A549 (cell line): ENCODE data around the gene OR8B8. TPM values are rescaled to one million over a fixed set of nuclear protein-coding genes. Genes with fewer than 3 reads are reported as not detected.
"Not testable (repeated sequence)": the region's sequence is repeated elsewhere in the genome, so short reads cannot be mapped to it uniquely, and the experiment has no call there.

ENCODE experiments used
- ATAC-seq, 2 experiments: fragments of 200-7000 bp in 1 of 2; fragments of >200 bp in 1 of 2; cut with Nextera tagmentation in 1 of 2; cut with Tn5 transposase in 1 of 2; 3 replicates each; pipeline versions ENCODE4 v1.8.0 to v1.9.1; 2018 to 2020; ENCODE audit warnings: mild to moderate bottlenecking in 1 of 2, moderate library complexity in 1 of 2
- CTCF ChIA-PET: fragments of 300-600 bp; sonication (Branson Sonifier 250); formaldehyde crosslinking; extraction: SDS; loops from one replicate; lab custom pipeline; 2021; ENCODE audit warnings: antibody characterized with exemption, inconsistent platforms; lab: Yijun Ruan, JAX
- POLR2A ChIA-PET: fragments of 350-600 bp; formaldehyde crosslinking; extraction: SDS; loops from one replicate; lab custom pipeline; 2021; ENCODE audit warnings: antibody characterized with exemption, inconsistent platforms; lab: Yijun Ruan, JAX
- DNase-seq, 2 experiments: peaks; one replicate each; pipeline versions ENCODE4 v3.0.0 to v3.0.0-alpha.2; 2011 to 2016; ENCODE audit warnings: low read depth in 1 of 2, low spot score in 1 of 2
- FAIRE-seq: peaks from 2 replicates; lab custom pipeline; 2011; peaks lifted over from hg19 to GRCh38; lab: Jason Lieb, UNC
- H3K27ac ChIP-seq, 2 experiments: fragments of >200 bp; sonication (Bioruptor Twin); formaldehyde crosslinking; 3 replicates each; pipeline ENCODE4 v1.5.1; 2016 to 2017
- H3K4me1 ChIP-seq: fragments of >200 bp; sonication (Bioruptor Twin); formaldehyde crosslinking; 3 replicates; pipeline ENCODE4 v1.6.1; 2016
- H3K4me2 ChIP-seq: fragments of >200 bp; sonication (Bioruptor Twin); formaldehyde crosslinking; 3 replicates; pipeline ENCODE4 v1.6.1; 2016
- H3K4me3 ChIP-seq: fragments of >200 bp; sonication (Bioruptor Twin); formaldehyde crosslinking; 3 replicates; pipeline ENCODE4 v1.5.1; 2016
- H3K9me3 ChIP-seq: fragments of >200 bp; sonication (Bioruptor Twin); formaldehyde crosslinking; 3 replicates; pipeline ENCODE4 v1.6.1; 2016
- ATOH8 ChIP-seq: fragments of 250-450 bp; sonication (Bioruptor Pico); IDR thresholded peaks from 2 replicates; pipeline ENCODE4 v1.5.0; 2020; ENCODE audit warnings: low read depth, mild to moderate bottlenecking, moderate library complexity
- CBX2 ChIP-seq: fragments of 200-600 bp; sonication (generic); IDR thresholded peaks from 2 replicates; pipeline ENCODE4 v1.6.1; 2016; ENCODE audit warnings: low read depth, mild to moderate bottlenecking, borderline replicate concordance
- CBX8 ChIP-seq: fragments of 200-600 bp; sonication (generic); IDR thresholded peaks from 2 replicates; pipeline ENCODE4 v1.6.1; 2016
- ELK1 ChIP-seq: fragments of 150-350 bp; IDR thresholded peaks from 2 replicates; pipeline ENCODE4 v1.6.1; 2014; ENCODE audit warnings: low read depth, mild to moderate bottlenecking, low read length
- FOSL2 ChIP-seq, 2 experiments: fragments of 450-650 bp in 1 of 2; fragments of >200 bp in 1 of 2; sonication (Bioruptor Twin) in 1 of 2; formaldehyde crosslinking; IDR thresholded peaks; 2 replicates each; pipeline versions ENCODE4 v1.5.0 to v1.6.1; 2016 to 2020; ENCODE audit warnings: mild to moderate bottlenecking in 1 of 2, moderate library complexity in 1 of 2
- HEYL ChIP-seq: fragments of 250-450 bp; sonication (Bioruptor Pico); IDR thresholded peaks from 2 replicates; pipeline ENCODE4 v1.8.0; 2021; ENCODE audit warnings: mild to moderate bottlenecking, moderate library complexity
- HOXB13 ChIP-seq: fragments of 250-450 bp; sonication (Bioruptor Pico); IDR thresholded peaks from 2 replicates; pipeline ENCODE4 v1.5.0; 2020; ENCODE audit warnings: low read depth, mild to moderate bottlenecking, moderate library complexity
- JUN ChIP-seq, 2 experiments: fragments of >200 bp; sonication (Bioruptor Twin); formaldehyde crosslinking; IDR thresholded peaks; 2 replicates in 1 of 2; 3 replicates in 1 of 2; pipeline ENCODE4 v1.6.1; 2016 to 2017
- KDM5A ChIP-seq: fragments of 200-600 bp; sonication (generic); IDR thresholded peaks from 2 replicates; pipeline ENCODE4 v1.6.1; 2016; ENCODE audit warnings: antibody characterized with exemption, mild to moderate bottlenecking
- MYC ChIP-seq: IDR thresholded peaks from 2 replicates; pipeline ENCODE4 v1.6.1; 2012; ENCODE audit warnings: mild to moderate bottlenecking, inconsistent platforms, low read length, improper control_type of control experiment, borderline replicate concordance
- NFE2L2 ChIP-seq: fragments of 150-350 bp; conservative IDR thresholded peaks from 2 replicates; pipeline ENCODE4 v1.6.1; 2014; ENCODE audit warnings: low read length
- NR3C1 ChIP-seq: fragments of >200 bp; sonication (Bioruptor Twin); formaldehyde crosslinking; IDR thresholded peaks from 3 replicates; pipeline ENCODE4 v1.6.1; 2017
- PHF8 ChIP-seq: fragments of 200-600 bp; sonication (generic); IDR thresholded peaks from 2 replicates; pipeline ENCODE4 v1.6.1; 2016; ENCODE audit warnings: low read depth, mild to moderate bottlenecking, antibody characterized with exemption, moderate library complexity, borderline replicate concordance
- POLR2A ChIP-seq: IDR thresholded peaks from 2 replicates; pipeline ENCODE4 v1.6.1; 2012; ENCODE audit warnings: mild to moderate bottlenecking, low read length
- POLR2AphosphoS2 ChIP-seq: conservative IDR thresholded peaks from 2 replicates; pipeline ENCODE4 v1.6.1; 2012; ENCODE audit warnings: low read length, improper control_type of control experiment, inconsistent platforms
- RAD21 ChIP-seq, 2 experiments: fragments of >200 bp in 1 of 2; sonication (Bioruptor Twin) in 1 of 2; formaldehyde crosslinking in 1 of 2; IDR thresholded peaks in 1 of 2; conservative IDR thresholded peaks in 1 of 2; 2 replicates in 1 of 2; 3 replicates in 1 of 2; pipeline ENCODE4 v1.6.1; 2012 to 2018; ENCODE audit warnings: inconsistent platforms in 1 of 2
- SMC3 ChIP-seq: fragments of >200 bp; sonication (Bioruptor Twin); formaldehyde crosslinking; IDR thresholded peaks from 3 replicates; pipeline ENCODE4 v1.6.1; 2018; ENCODE audit warnings: inconsistent platforms
- SREBF2 ChIP-seq: fragments of 450-650 bp; IDR thresholded peaks from 2 replicates; pipeline ENCODE4 v1.6.1; 2014; ENCODE audit warnings: mild to moderate bottlenecking, moderate library complexity
- ZC3H11A ChIP-seq: fragments of 450-650 bp; IDR thresholded peaks from 2 replicates; pipeline ENCODE4 v1.6.1; 2014; ENCODE audit warnings: antibody characterized with exemption, mild to moderate bottlenecking
- ZFP36 ChIP-seq: fragments of 450-650 bp; IDR thresholded peaks from 2 replicates; pipeline ENCODE4 v1.6.1; 2014; ENCODE audit warnings: borderline replicate concordance; ENCODE audit not compliant: partially characterized antibody
- ZSCAN20 ChIP-seq: fragments of 250-450 bp; sonication (Bioruptor Pico); IDR thresholded peaks from 2 replicates; pipeline ENCODE4 v1.8.0; 2022; ENCODE audit warnings: mild to moderate bottlenecking, moderate library complexity
- WGBS: methylation state at CpG from one replicate; pipeline ENCODE4 v1.1.6; 2017; ENCODE audit errors: missing lambda C conversion rate; 5-methylcytosine and 5-hydroxymethylcytosine counted together
- polyA plus RNA-seq, 4 experiments: library from polyadenylated mRNA; depleted of rRNA in 3 of 4; stranded (reverse); fragments of >200 nt; fragmentation: RNase III in 1 of 4; extraction: RNeasy Plus Mini Kit Qiagen cat#74134 plus additional on column Dnase treatment in 1 of 4; gene quantifications; 2 replicates in 3 of 4; 3 replicates in 1 of 4; pipeline ENCODE4 v1.2.3, GENCODE V29; 2011 to 2017
- TF ChIP-seq, protein P1 (sequence below): fragments of >200 bp; sonication (Bioruptor Twin); formaldehyde crosslinking; IDR thresholded peaks from 3 replicates; pipeline ENCODE4 v1.5.1; 2016

The OR8B8 gene
- polyA plus RNA-seq, 2 of the 4 experiments (the other 2 are of a cell fraction) = not detected

- TF ChIP-seq ELK1 = no peak
- TF ChIP-seq, all 56 proteins: peak for 0
Measured at GRCh38 chr11:124405581-124405980, 39.9 kb downstream of the OR8B8 start (continued).

- ATAC-seq, DNase-seq, H3K4me1 ChIP-seq, H3K4me2 ChIP-seq, FAIRE-seq, H3K9me3 ChIP-seq, H3K27ac ChIP-seq, POLR2A ChIA-PET, H3K4me3 ChIP-seq: not testable (repeated sequence)
- 90% methylated on average over 7 of the region's 27 CpGs for WGBS
- CTCF ChIA-PET = interaction anchor here (0.7 to 1.9 kb wide), 4 partner anchors 38 to 217 kb away, joined by 3 to 4 read pairs (median 4); no protein-coding TSS in a partner anchor
Measured at GRCh38 chr11:124403186-124403585, 42.3 kb downstream of the OR8B8 start.

DNA sequence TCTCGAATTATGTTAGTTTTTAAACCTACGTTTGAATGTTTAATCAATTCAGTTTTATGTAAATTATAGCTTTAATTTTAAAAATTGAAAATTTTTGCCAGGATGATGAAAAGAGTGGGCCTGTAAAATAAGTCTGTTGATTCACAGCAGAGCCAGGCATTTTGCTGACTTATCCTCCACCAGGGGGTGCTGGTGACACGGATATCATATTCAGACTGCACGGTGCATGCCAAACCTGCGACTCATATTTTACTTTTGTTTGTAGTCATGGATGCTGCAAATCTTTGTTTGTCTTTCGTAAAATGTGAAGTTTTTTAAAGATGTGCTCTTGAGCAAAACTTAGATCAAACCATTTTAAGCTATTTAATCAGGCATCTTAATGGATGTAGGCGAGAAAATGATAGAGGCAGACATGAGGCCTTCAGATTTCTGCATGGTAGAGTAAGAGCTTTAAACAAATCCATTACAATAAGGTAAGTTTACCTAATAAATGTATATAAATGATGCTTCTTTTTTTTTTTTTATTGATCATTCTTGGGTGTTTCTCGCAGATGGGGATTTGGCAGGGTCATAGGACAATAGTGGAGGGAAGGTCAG is 43.1 kb downstream of the OR8B8 start:
- WGBS = 19% methylated on average over 8 of the region's 8 CpGs
- Histone ChIP-seq H3K4me3 (no peak overlapping the region), H3K9me3 (no peaks in the 10 kb centered on the region), H3K4me1 (no peaks in the 10 kb centered on the region), H3K4me2 (no peak overlapping the region), H3K27ac (no peak overlapping the region)
- peak; percentile 48 to 62; a peak in 4 of 5 replicates for TF ChIP-seq RAD21 (conservative IDR thresholded peaks at IDR 0.05 in 1 of 2, IDR thresholded peaks at IDR 0.05 in 1 of 2)
- peak; percentile 31; the same call in 2 of the 3 replicates for TF ChIP-seq SMC3
- TF ChIP-seq ZFP36 = no peak
- TF ChIP-seq, protein P1, sequence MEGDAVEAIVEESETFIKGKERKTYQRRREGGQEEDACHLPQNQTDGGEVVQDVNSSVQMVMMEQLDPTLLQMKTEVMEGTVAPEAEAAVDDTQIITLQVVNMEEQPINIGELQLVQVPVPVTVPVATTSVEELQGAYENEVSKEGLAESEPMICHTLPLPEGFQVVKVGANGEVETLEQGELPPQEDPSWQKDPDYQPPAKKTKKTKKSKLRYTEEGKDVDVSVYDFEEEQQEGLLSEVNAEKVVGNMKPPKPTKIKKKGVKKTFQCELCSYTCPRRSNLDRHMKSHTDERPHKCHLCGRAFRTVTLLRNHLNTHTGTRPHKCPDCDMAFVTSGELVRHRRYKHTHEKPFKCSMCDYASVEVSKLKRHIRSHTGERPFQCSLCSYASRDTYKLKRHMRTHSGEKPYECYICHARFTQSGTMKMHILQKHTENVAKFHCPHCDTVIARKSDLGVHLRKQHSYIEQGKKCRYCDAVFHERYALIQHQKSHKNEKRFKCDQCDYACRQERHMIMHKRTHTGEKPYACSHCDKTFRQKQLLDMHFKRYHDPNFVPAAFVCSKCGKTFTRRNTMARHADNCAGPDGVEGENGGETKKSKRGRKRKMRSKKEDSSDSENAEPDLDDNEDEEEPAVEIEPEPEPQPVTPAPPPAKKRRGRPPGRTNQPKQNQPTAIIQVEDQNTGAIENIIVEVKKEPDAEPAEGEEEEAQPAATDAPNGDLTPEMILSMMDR = peak; percentile 63
- TF ChIP-seq PHF8 = no peak
- TF ChIP-seq ZC3H11A = no peak
- no peak for TF ChIP-seq HEYL (CRISPR knock-in tag)
- no peak for TF ChIP-seq CBX8
- no peak for TF ChIP-seq FOSL2 (IDR thresholded peaks at IDR 0.05)
- peak; percentile 61 for TF ChIP-seq FOSL2 (CRISPR knock-in tag; IDR thresholded peaks at IDR 0.05)
- ChIA-PET POLR2A (no interaction called here), CTCF (interaction anchor here (0.7 to 1.9 kb wide), 15 partner anchors 9 to 464 kb away, joined by 3 to 19 read pairs (median 4); partner anchors contain the start of gene TBRG1)
- DNase-seq (peak; percentile 18 to 70), ATAC-seq (peak; percentile 85 to 95), FAIRE-seq (no peak)

DNA sequence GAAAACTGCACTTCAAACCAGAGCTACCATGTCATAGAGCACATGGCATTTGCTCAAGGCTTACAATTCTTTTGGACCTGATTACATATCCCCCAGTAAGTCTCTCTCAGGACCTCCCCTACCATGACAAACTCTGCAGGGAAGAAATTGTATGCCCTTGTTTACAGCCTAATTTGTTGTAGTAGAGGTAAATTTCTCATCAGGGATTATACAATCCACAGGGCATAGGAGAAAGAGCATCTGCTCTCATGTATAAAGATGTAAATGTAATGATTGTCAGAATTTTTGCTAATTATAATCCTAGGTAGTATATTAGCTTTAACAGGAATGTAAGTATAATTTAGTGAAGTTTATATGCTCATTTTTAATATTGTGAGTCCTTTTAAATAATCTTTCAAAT is 46.6 kb downstream of the OR8B8 start, which contains the start of gene OR8B3:
Gene OR8B3 (minus strand): TSS at position 101 of the 400 bp plus-strand sequence. CDS start 1,673 bp downstream, outside the sequence.
- Histone ChIP-seq H3K4me1 (no peaks in the 10 kb centered on the region), H3K4me2 (no peak within 1 kb of the TSS), H3K9me3 (no peaks in the 10 kb centered on the region), H3K4me3 (no peak within 1 kb of the TSS), H3K27ac (no peak within 1 kb of the TSS)
- no peak for DNase-seq
- ChIA-PET CTCF (no interaction called here), POLR2A (no interaction called here)
- ATAC-seq = no peak
- no peak for FAIRE-seq
- TF ChIP-seq NR3C1 (no peak), ELK1 (no peak), JUN (IDR thresholded peaks at IDR 0.05) (no peak), HOXB13 (CRISPR knock-in tag) (no peak), MYC (no peak), KDM5A (no peak), CBX2 (no peak), ZC3H11A (no peak), POLR2A (no peak), NFE2L2 (no peak), ATOH8 (no peak), SREBF2 (no peak), POLR2AphosphoS2 (no peak), ZSCAN20 (no peak)
- TF ChIP-seq, all 56 proteins: peak for 0
